GM18951 (cell line): ENCODE measurements around the gene CST9.

Experiments used
- POLR2A ChIP-seq: IDR thresholded peaks from 4 replicates; pipeline ENCODE4 v1.6.1; 2011; ENCODE audit warnings: mild to moderate bottlenecking; ENCODE audit not compliant: insufficient read length, insufficient read depth; ENCODE audit errors: extremely low read depth
- in situ Hi-C: fragments of 300-500 bp; cut with MboI; formaldehyde crosslinking; loops from one replicate; pipeline ENCODE4 v1.12.0; 2022; ENCODE audit warnings: low sequenced_read_pairs, mixed read lengths, inconsistent platforms; ENCODE audit not compliant: unreplicated experiment

The CST9 gene

GRCh38 chr20:23623666-23624323 lies 18.1 kb upstream of the CST9 start:
- in situ Hi-C loops, result loop anchor here (25.0 kb wide), 1 partner anchor 186 kb away; the partner anchor contains the start of gene CSTL1
- no peak for TF ChIP-seq POLR2A

- in situ Hi-C loops, result loop anchor here (25.0 kb wide), 1 partner anchor 186 kb away; the partner anchor contains the start of gene CSTL1
- TF ChIP-seq POLR2A, result no peak
Observed at GRCh38 chr20:23622839-23623343, 17.2 kb upstream of the CST9 start.

- in situ Hi-C loops, result loop anchor here (25.0 kb wide), 1 partner anchor 185 kb away; the partner anchor contains the start of gene CSTL1
Observed at GRCh38 chr20:23622401-23622800, 16.7 kb upstream of the CST9 start.

GRCh38 chr20:23620670-23621386 lies 15.1 kb upstream of the CST9 start:
- in situ Hi-C loops, result loop anchor here (25.0 kb wide), 1 partner anchor 184 kb away; the partner anchor contains the start of gene CSTL1

DNA sequence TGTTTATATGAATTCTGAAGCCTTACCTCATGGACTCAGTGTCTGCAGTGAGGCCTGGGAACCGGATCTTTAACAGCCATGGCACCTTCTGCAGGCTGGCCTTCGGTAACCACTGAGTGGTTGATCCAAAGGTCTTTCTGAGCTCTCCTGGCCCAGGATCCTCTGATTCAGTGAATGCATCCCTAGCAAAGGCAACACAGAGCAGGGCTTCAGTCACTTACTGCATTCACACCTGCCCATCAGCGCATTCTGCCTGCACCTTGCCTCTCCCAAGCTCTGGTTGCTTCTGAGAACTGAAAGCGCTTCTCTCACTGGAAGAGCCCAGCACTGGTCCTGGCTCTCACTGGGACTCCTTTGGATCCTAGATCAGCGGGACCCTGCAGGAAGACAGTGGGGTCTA lies 8.4 kb upstream of the CST9 start:
- in situ Hi-C loops, result loop anchor here (25.0 kb wide), 1 partner anchor 177 kb away; the partner anchor contains the start of gene CSTL1
- no peak for TF ChIP-seq POLR2A

DNA sequence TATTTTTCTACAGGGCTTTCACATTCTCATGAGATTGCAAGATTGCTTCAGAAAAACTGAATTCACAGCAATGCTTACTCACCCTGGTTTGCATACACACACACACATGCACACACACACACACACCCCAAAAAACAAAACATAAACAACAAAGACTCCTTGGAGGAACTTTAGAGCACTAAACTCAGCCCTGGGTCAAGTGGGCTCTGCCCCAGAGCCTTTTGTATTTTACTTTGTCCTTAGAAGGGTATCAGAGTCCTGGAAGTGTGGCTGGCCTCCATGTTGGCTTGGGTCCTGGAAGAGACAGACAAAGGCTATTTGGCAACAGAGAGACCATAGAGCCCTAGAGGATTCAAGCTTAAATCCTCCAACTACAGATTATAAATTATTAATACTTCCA lies 8.0 kb upstream of the CST9 start:
- in situ Hi-C loops, result loop anchor here (25.0 kb wide), 1 partner anchor 176 kb away; the partner anchor contains the start of gene CSTL1
- no peak for TF ChIP-seq POLR2A

- no peak for TF ChIP-seq POLR2A
- in situ Hi-C loops, result loop anchor here (25.0 kb wide), 1 partner anchor 175 kb away; the partner anchor contains the start of gene CSTL1
Observed at GRCh38 chr20:23612396-23612795, 6.7 kb upstream of the CST9 start.

DNA sequence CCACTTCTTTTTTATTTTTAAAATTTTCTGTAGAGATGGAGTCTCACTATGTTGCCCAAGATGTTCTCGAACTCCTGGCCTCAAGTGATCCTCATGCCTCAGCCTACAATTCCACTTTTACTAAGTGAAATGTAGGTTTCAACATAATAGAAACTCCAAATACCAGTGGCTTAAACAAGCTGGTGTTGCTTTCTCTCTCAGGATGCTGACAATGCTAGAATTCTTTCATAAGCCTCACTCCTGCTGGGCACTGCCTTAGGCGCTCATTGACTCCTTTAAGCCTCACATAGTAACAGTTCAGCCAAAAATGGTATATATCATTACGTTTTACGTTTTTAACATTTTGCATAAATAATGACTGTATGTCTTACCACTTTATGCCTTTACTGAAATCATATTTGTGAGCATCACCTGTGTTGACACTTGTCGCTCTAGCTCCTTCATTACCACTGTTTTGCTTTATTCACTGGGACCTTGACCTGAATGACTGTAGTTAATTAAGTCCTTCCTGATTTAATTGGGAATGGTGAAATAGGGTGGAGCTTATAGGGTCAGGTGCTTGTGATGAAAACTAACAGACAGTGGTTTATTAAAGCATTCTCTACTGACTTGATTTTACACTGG lies 3.9 kb upstream of the CST9 start:
- in situ Hi-C loops, result loop anchor here (25.0 kb wide), 1 partner anchor 172 kb away; the partner anchor contains the start of gene CSTL1
- no peak for TF ChIP-seq POLR2A

DNA sequence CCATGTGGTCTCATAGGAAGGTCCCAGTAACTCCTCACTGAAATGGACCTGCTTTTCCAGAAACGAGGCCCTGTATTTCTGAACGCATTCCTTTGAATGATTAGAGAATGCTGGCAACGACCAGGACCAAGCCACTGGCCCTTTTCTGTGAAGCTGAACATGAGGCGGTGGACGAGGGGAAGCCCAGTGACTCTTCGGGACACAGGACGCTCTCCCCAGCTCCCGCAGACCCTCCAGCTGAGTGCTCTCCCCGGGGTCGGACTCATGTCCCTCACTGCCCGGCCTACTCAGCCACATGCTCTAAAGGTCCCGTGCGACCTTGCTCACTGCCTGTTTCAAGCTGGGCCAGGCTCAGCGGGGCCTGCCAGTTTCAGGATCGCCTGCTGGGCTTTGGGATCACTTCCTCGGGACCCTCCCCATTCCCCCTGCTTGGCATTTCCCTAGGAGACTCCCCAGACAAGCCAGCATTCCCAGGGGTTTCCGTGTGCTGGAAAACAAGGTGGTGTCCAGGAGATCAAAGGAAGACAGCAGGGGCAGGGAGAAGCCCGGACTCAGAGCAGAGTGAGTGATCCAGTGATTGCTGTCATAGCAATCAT lies 2.6 kb upstream of the CST9 start:
- in situ Hi-C loops, result loop anchor here (25.0 kb wide), 1 partner anchor 171 kb away; the partner anchor contains the start of gene CSTL1
- no peak for TF ChIP-seq POLR2A

DNA sequence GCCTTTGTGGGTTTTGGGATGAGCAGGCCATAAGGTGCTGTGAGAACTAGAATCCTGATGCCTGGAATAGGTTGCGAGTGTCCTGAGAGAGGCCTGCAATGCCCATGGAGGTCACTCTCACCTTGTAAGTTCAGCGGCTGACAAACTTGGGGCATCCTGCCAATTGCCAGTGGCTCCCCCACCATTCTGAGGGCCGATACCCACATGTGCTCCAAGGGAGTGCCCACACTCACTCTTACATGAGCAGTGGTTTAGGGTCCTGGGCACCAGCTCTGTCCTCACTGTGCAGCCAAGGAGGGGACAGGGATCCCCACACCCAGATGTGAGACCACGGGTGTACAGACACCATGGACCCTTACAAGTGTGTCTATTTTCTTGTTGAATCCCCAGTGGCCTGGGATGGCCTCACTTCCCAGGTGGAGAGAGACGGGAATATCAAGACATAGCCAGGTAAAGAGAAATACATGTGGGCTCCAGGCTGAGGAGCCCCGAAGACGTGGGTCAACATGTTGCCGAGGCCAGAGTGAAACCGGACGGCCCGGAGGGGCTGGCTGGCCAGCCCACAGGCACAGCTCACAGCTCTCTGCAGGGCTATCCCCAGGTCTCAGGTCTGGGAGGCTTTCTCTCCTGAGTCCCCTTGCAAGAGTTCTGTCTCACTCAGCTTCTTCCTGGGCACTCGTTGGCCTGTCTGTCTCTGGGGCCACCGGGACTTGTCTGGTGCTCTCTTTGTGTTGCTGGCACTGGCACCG lies 2.0 kb upstream of the CST9 start:
- in situ Hi-C loops, result loop anchor here (25.0 kb wide), 1 partner anchor 170 kb away; the partner anchor contains the start of gene CSTL1
- TF ChIP-seq POLR2A, result no peak

GRCh38 chr20:23606652-23607049 lies 934 bp upstream of the CST9 start:
- in situ Hi-C loops, result loop anchor here (25.0 kb wide), 1 partner anchor 169 kb away; the partner anchor contains the start of gene CSTL1
- no peak for TF ChIP-seq POLR2A

GRCh38 chr20:23604306-23604705 lies 1.4 kb downstream of the CST9 start:
- in situ Hi-C loops, result loop anchor here (25.0 kb wide), 1 partner anchor 167 kb away; the partner anchor contains the start of gene CSTL1

More at GRCh38 chr20:23604306-23604705, 1.4 kb downstream of the CST9 start:
- no peak for TF ChIP-seq POLR2A
